ENCODE results near the gene TAGLN3.

The TAGLN3 gene

DNA sequence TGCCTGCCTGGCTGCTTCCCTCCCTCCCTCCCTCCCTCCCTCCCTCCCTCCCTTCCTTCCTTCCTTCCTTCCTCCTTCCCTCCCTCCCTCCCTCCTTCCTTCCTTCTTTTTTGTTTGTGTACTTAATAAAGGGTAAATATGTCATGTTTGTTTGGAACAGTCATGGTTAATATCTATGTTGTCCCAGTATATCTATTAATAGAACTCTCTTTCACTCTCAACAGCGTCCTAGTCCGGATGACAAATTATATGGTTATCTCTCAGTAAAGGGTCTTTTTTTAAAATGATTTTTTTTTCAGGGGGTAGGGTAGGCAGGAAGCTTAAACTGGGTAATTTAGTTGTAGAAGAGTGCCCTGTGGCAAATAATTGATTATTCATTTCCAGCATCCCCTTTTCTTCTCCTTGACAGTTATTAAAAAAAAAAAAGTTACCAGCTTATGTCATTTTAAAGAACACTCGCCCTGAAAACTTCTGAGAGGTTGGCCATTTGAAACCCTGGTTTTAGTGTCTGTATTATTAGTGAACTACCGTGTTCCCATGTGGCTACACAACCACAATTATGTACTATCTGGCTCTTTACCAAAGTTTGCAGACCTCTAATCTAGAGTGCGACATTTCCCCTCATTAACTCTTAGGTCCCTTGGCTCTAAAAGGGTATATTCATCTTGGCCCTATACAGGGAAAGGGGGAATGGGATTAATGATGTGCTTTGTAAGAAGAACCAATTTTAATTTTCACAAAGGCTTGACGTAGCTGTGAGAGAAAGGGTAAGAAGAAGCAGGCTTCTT is 13.7 kb downstream of the TAGLN3 start:
- Histone ChIP-seq H3K79me1 (ENCODE audit: low read length) (no peaks in the 10 kb centered on the region), H3K79me2 (ENCODE audit: control insufficient read depth, insufficient read depth, low read length) (no peaks in the 10 kb centered on the region), H3K4ac (ENCODE audit: low read depth, low read length) (no peak overlapping the region), H3K23ac (ENCODE audit: low read length) (no peak overlapping the region), H3K36me3 (ENCODE audit: control insufficient read depth, insufficient read depth, low read length) (no peaks in the 10 kb centered on the region), H2BK5ac (ENCODE audit: low read length) (no peak overlapping the region), H3K18ac (ENCODE audit: low read length) (no peak overlapping the region), H2AK5ac (ENCODE audit: low read length) (no peak overlapping the region), H3K27me3 (ENCODE audit: insufficient read depth, low read length, poor library complexity) (no peaks in the 10 kb centered on the region), H4K8ac (ENCODE audit: low read depth, low read length) (no peak overlapping the region), H4K5ac (ENCODE audit: low read length) (no peak overlapping the region), H3K27ac (ENCODE audit: low read depth, low read length) (no peak overlapping the region), H2BK120ac (ENCODE audit: low read depth, low read length) (no peak overlapping the region), H3K56ac (ENCODE audit: low read length) (no peak overlapping the region), H2BK15ac (replicated peaks; ENCODE audit: low read depth) (no peak overlapping the region), H3K9ac (ENCODE audit: low read length) (no peak overlapping the region), H3K4me3 (ENCODE audit: low read length) (no peak overlapping the region), H3K4me1 (ENCODE audit: control insufficient read depth, low read depth, low read length) (peaks cover 2% of the 10 kb centered on the region), H3K4me2 (ENCODE audit: low read length) (no peak overlapping the region)
- no CpG with 5 or more reads among the region's 6 CpGs for WGBS (ENCODE audit: extremely low coverage, insufficient coverage, low lambda C conversion rate)
- no peak for DNase-seq

GRCh38 chr3:112013058-112013783 is 14.5 kb downstream of the TAGLN3 start:
- Histone ChIP-seq H3K56ac (ENCODE audit: low read length) (no peak overlapping the region), H3K18ac (ENCODE audit: low read length) (no peak overlapping the region), H3K4ac (ENCODE audit: low read depth, low read length) (no peak overlapping the region), H3K27ac (ENCODE audit: low read depth, low read length) (no peak overlapping the region), H3K79me1 (ENCODE audit: low read length) (no peaks in the 10 kb centered on the region), H3K4me3 (ENCODE audit: low read length) (no peak overlapping the region), H3K27me3 (ENCODE audit: insufficient read depth, low read length, poor library complexity) (no peaks in the 10 kb centered on the region), H3K36me3 (ENCODE audit: control insufficient read depth, insufficient read depth, low read length) (no peaks in the 10 kb centered on the region), H2BK120ac (ENCODE audit: low read depth, low read length) (no peak overlapping the region), H4K5ac (ENCODE audit: low read length) (no peak overlapping the region), H3K4me2 (ENCODE audit: low read length) (no peak overlapping the region), H3K9ac (ENCODE audit: low read length) (no peak overlapping the region), H3K79me2 (ENCODE audit: control insufficient read depth, insufficient read depth, low read length) (no peaks in the 10 kb centered on the region), H2BK15ac (replicated peaks; ENCODE audit: low read depth) (no peak overlapping the region), H4K8ac (ENCODE audit: low read depth, low read length) (no peak overlapping the region), H2AK5ac (ENCODE audit: low read length) (no peak overlapping the region), H3K23ac (ENCODE audit: low read length) (no peak overlapping the region), H2BK5ac (ENCODE audit: low read length) (no peak overlapping the region), H3K4me1 (ENCODE audit: control insufficient read depth, low read depth, low read length) (peaks cover 2% of the 10 kb centered on the region)
- DNase-seq = peak; percentile 80
- no CpG with 5 or more reads among the region's 19 CpGs for WGBS (ENCODE audit: extremely low coverage, insufficient coverage, low lambda C conversion rate)

DNA sequence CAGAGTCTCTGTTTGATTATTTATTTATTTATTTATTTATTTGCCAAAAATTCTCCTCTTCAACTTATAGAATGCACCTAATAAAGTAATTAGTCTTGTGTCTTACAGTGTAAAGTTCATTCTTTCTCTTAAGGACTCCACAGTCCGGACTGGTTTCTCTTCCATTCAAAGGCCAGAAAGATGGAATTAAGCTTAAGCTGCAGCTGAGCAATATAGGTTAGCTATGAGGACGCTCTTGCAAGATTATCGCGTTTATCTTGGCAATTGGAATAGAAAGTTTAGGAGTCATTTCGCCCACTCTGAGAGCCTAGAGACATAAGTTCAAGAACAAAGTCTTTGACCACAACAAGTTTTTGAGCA is 15.0 kb downstream of the TAGLN3 start:
- DNase-seq = no peak
- H3K79me1 ChIP-seq (ENCODE audit: low read length) = no peaks in the 10 kb centered on the region
- H2AK5ac ChIP-seq (ENCODE audit: low read length) = no peak overlapping the region
- H3K79me2 ChIP-seq (ENCODE audit: control insufficient read depth, insufficient read depth, low read length) = no peaks in the 10 kb centered on the region
- H3K9ac ChIP-seq (ENCODE audit: low read length) = no peak overlapping the region
- no peak overlapping the region for H3K4me2 ChIP-seq (ENCODE audit: low read length)
- no peak overlapping the region for H3K23ac ChIP-seq (ENCODE audit: low read length)
- H3K27ac ChIP-seq (ENCODE audit: low read depth, low read length) = no peak overlapping the region
- no peaks in the 10 kb centered on the region for H3K27me3 ChIP-seq (ENCODE audit: insufficient read depth, low read length, poor library complexity)
- no peak overlapping the region for H2BK15ac ChIP-seq (replicated peaks; ENCODE audit: low read depth)
- no peak overlapping the region for H4K5ac ChIP-seq (ENCODE audit: low read length)
- no peak overlapping the region for H2BK120ac ChIP-seq (ENCODE audit: low read depth, low read length)
- H4K8ac ChIP-seq (ENCODE audit: low read depth, low read length) = no peak overlapping the region
- peaks cover 2% of the 10 kb centered on the region for H3K4me1 ChIP-seq (ENCODE audit: control insufficient read depth, low read depth, low read length)
- no peak overlapping the region for H3K56ac ChIP-seq (ENCODE audit: low read length)
- no CpG with 5 or more reads among the region's 5 CpGs for WGBS (ENCODE audit: extremely low coverage, insufficient coverage, low lambda C conversion rate)
- no peak overlapping the region for H3K4ac ChIP-seq (ENCODE audit: low read depth, low read length)
- H3K18ac ChIP-seq (ENCODE audit: low read length) = no peak overlapping the region
- no peak overlapping the region for H3K4me3 ChIP-seq (ENCODE audit: low read length)
- no peaks in the 10 kb centered on the region for H3K36me3 ChIP-seq (ENCODE audit: control insufficient read depth, insufficient read depth, low read length)
- H2BK5ac ChIP-seq (ENCODE audit: low read length) = no peak overlapping the region

DNA sequence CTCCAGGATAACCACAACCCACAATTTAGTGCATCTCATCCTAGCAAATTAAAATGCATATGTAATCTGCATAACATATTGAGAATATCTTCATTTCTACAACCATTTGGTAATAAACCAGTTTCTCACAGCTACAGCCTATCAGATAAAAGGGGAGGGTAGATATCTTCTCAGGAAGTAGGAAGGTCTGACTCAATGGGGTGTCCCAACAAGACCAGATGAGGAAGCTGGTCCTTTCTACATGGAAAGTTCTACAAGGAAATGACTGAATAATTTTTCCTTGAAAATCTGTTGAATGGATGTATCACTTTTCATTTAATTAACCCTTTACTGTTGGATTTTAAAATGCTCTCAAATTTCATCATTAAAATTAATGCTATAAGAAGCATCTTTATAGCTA is 18.4 kb downstream of the TAGLN3 start:
- no peaks in the 10 kb centered on the region for H3K79me1 ChIP-seq (ENCODE audit: low read length)
- no peaks in the 10 kb centered on the region for H3K36me3 ChIP-seq (ENCODE audit: control insufficient read depth, insufficient read depth, low read length)
- H4K5ac ChIP-seq (ENCODE audit: low read length) = no peak overlapping the region
- no peak overlapping the region for H3K56ac ChIP-seq (ENCODE audit: low read length)
- H3K4ac ChIP-seq (ENCODE audit: low read depth, low read length) = no peak overlapping the region
- no peak overlapping the region for H3K9ac ChIP-seq (ENCODE audit: low read length)
- H2BK120ac ChIP-seq (ENCODE audit: low read depth, low read length) = no peak overlapping the region
- no peak overlapping the region for H3K18ac ChIP-seq (ENCODE audit: low read length)
- H4K8ac ChIP-seq (ENCODE audit: low read depth, low read length) = no peak overlapping the region
- no peak overlapping the region for H3K4me3 ChIP-seq (ENCODE audit: low read length)
- no peak overlapping the region for H3K23ac ChIP-seq (ENCODE audit: low read length)
- H3K79me2 ChIP-seq (ENCODE audit: control insufficient read depth, insufficient read depth, low read length) = no peaks in the 10 kb centered on the region
- no peak overlapping the region for H2AK5ac ChIP-seq (ENCODE audit: low read length)
- no peak for DNase-seq
- H3K27ac ChIP-seq (ENCODE audit: low read depth, low read length) = no peak overlapping the region
- H3K4me1 ChIP-seq (ENCODE audit: control insufficient read depth, low read depth, low read length) = peaks cover 2% of the 10 kb centered on the region
- no peak overlapping the region for H3K4me2 ChIP-seq (ENCODE audit: low read length)
- no peaks in the 10 kb centered on the region for H3K27me3 ChIP-seq (ENCODE audit: insufficient read depth, low read length, poor library complexity)
- no peak overlapping the region for H2BK5ac ChIP-seq (ENCODE audit: low read length)
- H2BK15ac ChIP-seq (replicated peaks; ENCODE audit: low read depth) = no peak overlapping the region

GRCh38 chr3:112018712-112019111 is 20.0 kb downstream of the TAGLN3 start:
- no peak overlapping the region for H3K4me2 ChIP-seq (ENCODE audit: low read length)
- H2BK5ac ChIP-seq (ENCODE audit: low read length) = no peak overlapping the region
- no peaks in the 10 kb centered on the region for H3K27me3 ChIP-seq (ENCODE audit: insufficient read depth, low read length, poor library complexity)
- no CpG with 5 or more reads among the region's 4 CpGs for WGBS (ENCODE audit: extremely low coverage, insufficient coverage, low lambda C conversion rate)
- no peak overlapping the region for H3K4me3 ChIP-seq (ENCODE audit: low read length)
- no peak overlapping the region for H4K8ac ChIP-seq (ENCODE audit: low read depth, low read length)
- H3K79me1 ChIP-seq (ENCODE audit: low read length) = no peaks in the 10 kb centered on the region
- H4K5ac ChIP-seq (ENCODE audit: low read length) = no peak overlapping the region
- H3K18ac ChIP-seq (ENCODE audit: low read length) = no peak overlapping the region
- no peaks in the 10 kb centered on the region for H3K36me3 ChIP-seq (ENCODE audit: control insufficient read depth, insufficient read depth, low read length)
- H3K4ac ChIP-seq (ENCODE audit: low read depth, low read length) = no peak overlapping the region
- no peak overlapping the region for H3K23ac ChIP-seq (ENCODE audit: low read length)
- H3K9ac ChIP-seq (ENCODE audit: low read length) = no peak overlapping the region
- peaks cover 2% of the 10 kb centered on the region for H3K4me1 ChIP-seq (ENCODE audit: control insufficient read depth, low read depth, low read length)
- H2AK5ac ChIP-seq (ENCODE audit: low read length) = no peak overlapping the region
- DNase-seq = no peak
- no peak overlapping the region for H3K27ac ChIP-seq (ENCODE audit: low read depth, low read length)
- no peak overlapping the region for H2BK120ac ChIP-seq (ENCODE audit: low read depth, low read length)
- H3K56ac ChIP-seq (ENCODE audit: low read length) = no peak overlapping the region
- H3K79me2 ChIP-seq (ENCODE audit: control insufficient read depth, insufficient read depth, low read length) = no peaks in the 10 kb centered on the region
- no peak overlapping the region for H2BK15ac ChIP-seq (replicated peaks; ENCODE audit: low read depth)

Data from mesendoderm (in vitro differentiated cells).